NT2/D1 (cell line): ENCODE measurements around the gene SLCO3A1.

Experiments
- DNase-seq: peaks from one replicate; pipeline ENCODE4 v3.0.0-alpha.2; 2011; ENCODE audit warnings: low read depth, low spot score
- H3K27me3 ChIP-seq: 2 replicates; pipeline ENCODE4 v1.6.0; 2011; ENCODE audit warnings: mild to moderate bottlenecking; ENCODE audit not compliant: insufficient read length, insufficient read depth
- H3K36me3 ChIP-seq: 2 replicates; pipeline ENCODE4 v1.6.1; 2011; ENCODE audit warnings: mild to moderate bottlenecking, low read length, mixed read lengths; ENCODE audit not compliant: insufficient read depth, insufficient read length
- H3K4me1 ChIP-seq: 2 replicates; pipeline ENCODE4 v1.5.1; 2011; ENCODE audit not compliant: insufficient read depth, insufficient read length
- H3K4me3 ChIP-seq: 2 replicates; pipeline ENCODE4 v1.5.1; 2011; ENCODE audit warnings: low read depth; ENCODE audit not compliant: insufficient read length
- H3K9ac ChIP-seq: 2 replicates; pipeline ENCODE4 v1.6.0; 2011; ENCODE audit warnings: low read depth; ENCODE audit not compliant: insufficient read length
- H3K9me3 ChIP-seq: 2 replicates; pipeline ENCODE4 v1.5.1; 2011; ENCODE audit warnings: mild to moderate bottlenecking, low read length; ENCODE audit not compliant: insufficient read depth
- SUZ12 ChIP-seq: IDR thresholded peaks from 2 replicates; pipeline ENCODE4 v1.6.1; 2011; ENCODE audit not compliant: insufficient read length, insufficient read depth; ENCODE audit errors: extremely low read depth
- YY1 ChIP-seq: IDR thresholded peaks from 2 replicates; pipeline ENCODE4 v1.6.1; 2011; ENCODE audit not compliant: insufficient read length, insufficient read depth
- ZNF274 ChIP-seq: IDR thresholded peaks from 2 replicates; pipeline ENCODE4 v1.6.1; 2011; ENCODE audit warnings: mild to moderate bottlenecking, low read depth, low read length

The SLCO3A1 gene

GRCh38 chr15:92122259-92122658 lies 268.8 kb downstream of the SLCO3A1 start:
- H3K9me3 ChIP-seq, result peaks cover 20% of the 10 kb centered on the region
- DNase-seq, result no peak
- peaks cover 16% of the 10 kb centered on the region for H3K4me1 ChIP-seq
- no peak overlapping the region for H3K9ac ChIP-seq
- TF ChIP-seq SUZ12, result no peak
- no peak for TF ChIP-seq YY1
- no peak for TF ChIP-seq ZNF274
- H3K27me3 ChIP-seq, result no peaks in the 10 kb centered on the region
- H3K4me3 ChIP-seq, result no peak overlapping the region
- peaks cover 23% of the 10 kb centered on the region for H3K36me3 ChIP-seq

GRCh38 chr15:92123962-92124656 lies 270.6 kb downstream of the SLCO3A1 start:
- H3K4me3 ChIP-seq, result no peak overlapping the region
- DNase-seq, result peak; percentile 82
- TF ChIP-seq SUZ12 (no peak), YY1 (no peak), ZNF274 (no peak)
- H3K9ac ChIP-seq, result peak overlapping the region; percentile 62
- H3K9me3 ChIP-seq, result peaks cover 20% of the 10 kb centered on the region
- H3K36me3 ChIP-seq, result peaks cover 27% of the 10 kb centered on the region
- H3K27me3 ChIP-seq, result no peaks in the 10 kb centered on the region
- H3K4me1 ChIP-seq, result peaks cover 16% of the 10 kb centered on the region

GRCh38 chr15:92124657-92125010 lies 271.1 kb downstream of the SLCO3A1 start:
- H3K9ac ChIP-seq, result no peak overlapping the region
- H3K27me3 ChIP-seq, result no peaks in the 10 kb centered on the region
- TF ChIP-seq ZNF274 (no peak), YY1 (no peak), SUZ12 (no peak)
- H3K4me1 ChIP-seq, result peaks cover 16% of the 10 kb centered on the region
- H3K36me3 ChIP-seq, result peaks cover 27% of the 10 kb centered on the region
- DNase-seq, result no peak
- no peak overlapping the region for H3K4me3 ChIP-seq
- peaks cover 20% of the 10 kb centered on the region for H3K9me3 ChIP-seq

- Histone ChIP-seq H3K9me3 (no peaks in the 10 kb centered on the region), H3K9ac (no peak overlapping the region), H3K4me3 (no peak overlapping the region), H3K36me3 (peaks cover 4% of the 10 kb centered on the region), H3K4me1 (peaks cover 3% of the 10 kb centered on the region), H3K27me3 (no peaks in the 10 kb centered on the region)
- TF ChIP-seq SUZ12 (no peak), YY1 (no peak), ZNF274 (no peak)
- no peak for DNase-seq
These were observed 275.3 kb downstream of the SLCO3A1 start for GRCh38 chr15:92128788-92129187.

GRCh38 chr15:92130244-92130643 lies 276.7 kb downstream of the SLCO3A1 start:
- no peak overlapping the region for H3K9ac ChIP-seq
- H3K27me3 ChIP-seq, result no peaks in the 10 kb centered on the region
- H3K4me3 ChIP-seq, result no peak overlapping the region
- DNase-seq, result no peak
- no peaks in the 10 kb centered on the region for H3K9me3 ChIP-seq
- TF ChIP-seq SUZ12 (no peak), YY1 (no peak), ZNF274 (no peak)
- H3K36me3 ChIP-seq, result peaks cover 4% of the 10 kb centered on the region
- H3K4me1 ChIP-seq, result no peaks in the 10 kb centered on the region

- Histone ChIP-seq H3K9ac (no peak overlapping the region), H3K27me3 (no peaks in the 10 kb centered on the region), H3K4me1 (no peaks in the 10 kb centered on the region), H3K9me3 (no peaks in the 10 kb centered on the region), H3K36me3 (peaks cover 4% of the 10 kb centered on the region), H3K4me3 (no peak overlapping the region)
- DNase-seq, result no peak
- no peak for TF ChIP-seq SUZ12
- no peak for TF ChIP-seq YY1
- TF ChIP-seq ZNF274, result no peak
These were observed 277.4 kb downstream of the SLCO3A1 start for GRCh38 chr15:92130906-92131305.

- Histone ChIP-seq H3K9me3 (no peaks in the 10 kb centered on the region), H3K4me1 (no peaks in the 10 kb centered on the region), H3K4me3 (no peak overlapping the region), H3K9ac (no peak overlapping the region), H3K36me3 (peaks cover 4% of the 10 kb centered on the region), H3K27me3 (no peaks in the 10 kb centered on the region)
- TF ChIP-seq ZNF274, result no peak
- no peak for TF ChIP-seq YY1
- no peak for TF ChIP-seq SUZ12
- DNase-seq, result no peak
These were observed 279.7 kb downstream of the SLCO3A1 start for GRCh38 chr15:92132982-92133755.
